KBM-7 (cell line): ENCODE measurements around the gene AUNIP.

Experiments
- DNase-seq: peaks from one replicate; pipeline ENCODE4 v3.0.0-alpha.2; 2015
- in situ Hi-C: fragments of 300-500 bp; cut with MboI; formaldehyde crosslinking; loops from 2 replicates; pipeline ENCODE4 v1.14.3; 2020; ENCODE audit warnings: low sequenced_read_pairs, low pct_unique_long_range_greater_than_20kb, mixed read lengths

The AUNIP gene

DNA sequence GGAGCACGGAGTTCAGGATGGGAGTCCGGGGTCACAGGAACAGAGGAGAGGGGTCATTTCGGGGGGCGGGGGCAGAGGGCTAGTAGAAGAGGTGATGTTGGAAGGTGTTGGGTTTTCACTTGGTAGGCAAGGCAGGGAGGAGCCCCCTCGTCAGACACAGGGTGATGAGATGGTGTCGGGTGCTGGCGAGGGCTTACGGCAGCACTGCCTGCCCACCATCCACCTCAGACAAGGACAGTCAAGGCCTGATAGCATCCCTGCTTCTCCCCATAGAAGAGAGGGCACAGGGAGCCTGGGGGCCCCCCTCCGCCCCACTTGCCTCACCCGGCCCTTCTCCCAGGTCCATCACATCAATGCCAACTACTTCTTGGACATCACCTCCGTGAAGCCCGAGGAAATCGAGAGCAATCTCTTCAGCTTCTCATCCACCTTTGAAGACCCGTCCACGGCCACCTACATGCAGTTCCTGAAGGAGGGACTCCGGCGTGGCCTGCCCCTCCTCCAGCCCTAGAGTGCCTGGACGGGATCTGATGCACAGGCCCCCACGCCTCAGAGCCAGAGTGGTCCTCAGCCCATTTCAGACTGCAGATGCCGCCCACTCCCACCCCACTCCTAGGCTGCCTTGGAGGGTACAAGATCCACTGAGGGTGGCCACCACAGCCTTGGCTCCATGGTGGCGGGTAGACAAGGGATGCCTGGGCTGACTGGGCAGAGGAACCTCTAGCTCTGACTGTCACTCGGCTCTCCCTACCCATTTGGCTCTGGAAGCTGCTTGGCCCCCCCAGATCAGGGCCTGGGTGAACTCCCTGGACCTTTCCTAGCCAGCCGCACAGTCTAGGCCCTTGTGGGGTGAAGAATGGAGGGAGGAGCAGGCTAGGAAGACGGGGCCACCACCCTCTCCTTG is 43.8 kb downstream of the AUNIP start:
- in situ Hi-C loops = no loop called here
- DNase-seq = no peak

DNA sequence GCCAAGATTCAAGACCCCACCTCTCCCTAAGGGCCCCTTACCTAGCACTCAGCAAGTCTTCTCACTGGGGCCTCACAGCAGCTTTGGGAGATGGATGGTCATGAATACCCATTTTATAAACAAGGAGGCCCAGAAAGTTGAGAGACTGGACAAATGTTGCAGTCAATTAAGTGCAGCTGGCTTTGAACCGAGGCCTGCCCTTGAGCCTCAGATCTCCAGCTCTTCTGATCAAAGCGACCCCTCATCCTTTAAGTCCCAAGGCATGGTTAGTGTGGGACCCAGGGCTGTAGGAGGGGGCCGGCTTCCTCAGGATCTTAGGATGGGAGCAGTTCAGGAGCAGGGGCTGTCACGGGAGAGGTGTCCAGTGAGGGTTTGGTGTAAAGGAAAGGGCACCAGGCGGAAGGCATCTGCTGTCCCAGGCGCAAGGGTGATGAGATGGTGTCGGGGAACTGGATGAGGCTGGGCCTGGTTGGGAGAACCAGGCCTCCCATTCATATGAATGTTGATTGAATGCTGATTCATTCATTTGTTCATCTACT is 44.6 kb downstream of the AUNIP start:
- in situ Hi-C loops = no loop called here
- DNase-seq = no peak

GRCh38 chr1:25813734-25814471 is 45.4 kb downstream of the AUNIP start:
- DNase-seq = no peak
- in situ Hi-C loops = no loop called here

DNA sequence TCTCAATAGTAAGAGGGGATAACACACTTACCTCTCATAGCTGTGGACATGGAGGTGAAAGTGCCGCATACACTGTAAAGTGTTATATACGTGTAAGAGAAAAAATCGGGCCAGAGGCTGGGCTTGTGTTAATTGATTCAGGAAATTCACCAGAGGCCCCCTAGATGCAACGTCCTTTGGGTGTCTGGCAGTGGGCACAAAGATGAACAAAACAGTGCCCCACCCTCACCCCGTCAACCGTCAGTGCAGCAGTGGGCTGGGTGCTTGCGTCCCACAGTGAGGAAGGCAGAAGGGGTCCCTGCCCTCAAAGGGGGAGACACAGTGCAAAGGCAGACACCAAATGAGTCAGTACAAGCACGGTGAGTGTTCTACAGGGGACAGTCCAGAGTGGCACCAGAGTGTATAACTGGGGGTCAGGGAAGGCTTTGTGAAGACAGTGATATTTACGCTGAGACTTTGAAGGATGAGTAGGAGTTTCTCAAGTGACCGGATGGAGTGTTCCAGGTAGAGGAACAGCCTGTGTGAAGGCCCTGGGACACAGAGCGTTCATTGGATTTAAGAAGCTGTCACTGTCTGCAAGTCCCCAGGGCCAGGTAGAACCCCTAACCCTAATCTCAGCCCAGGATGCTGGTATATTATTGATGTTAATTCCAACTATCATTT is 46.1 kb downstream of the AUNIP start:
- DNase-seq = no peak
- in situ Hi-C loops = no loop called here

DNA sequence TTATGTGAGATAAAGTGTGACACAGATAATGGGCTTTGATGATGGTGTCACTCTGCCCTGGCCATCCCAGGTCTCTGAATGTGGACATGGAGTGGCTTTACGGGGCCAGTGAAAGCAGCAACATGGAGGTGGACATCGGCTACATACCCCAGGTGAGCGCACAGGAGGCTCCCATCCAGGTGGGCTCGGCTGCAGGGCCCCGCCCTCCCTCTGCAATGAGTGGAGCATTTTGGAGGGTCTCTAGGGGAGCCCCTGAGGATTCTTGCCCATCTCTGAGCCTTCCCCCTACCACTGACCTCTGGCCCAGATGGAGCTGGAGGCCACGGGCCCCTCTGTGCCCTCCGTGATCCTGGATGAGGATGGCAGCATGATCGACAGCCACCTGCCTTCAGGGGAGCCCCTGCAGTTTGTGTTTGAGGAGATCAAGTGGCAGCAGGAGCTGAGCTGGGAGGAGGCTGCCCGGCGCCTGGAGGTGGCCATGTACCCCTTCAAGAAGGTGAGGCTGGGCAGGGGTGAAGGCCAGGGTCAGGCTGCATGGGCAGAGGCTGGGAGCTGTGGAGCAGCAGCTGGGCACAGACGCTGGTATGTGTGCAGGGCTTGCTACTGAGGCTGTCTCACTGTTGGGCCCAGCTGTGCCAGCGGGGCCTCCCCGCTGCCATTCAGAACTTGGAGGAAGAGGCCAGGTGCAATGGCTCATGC is 47.7 kb downstream of the AUNIP start:
- in situ Hi-C loops = no loop called here
- DNase-seq = no peak

GRCh38 chr1:25810341-25811299 is 48.6 kb downstream of the AUNIP start:
- in situ Hi-C loops = no loop called here

GRCh38 chr1:25809929-25810328 is 49.3 kb downstream of the AUNIP start:
- in situ Hi-C loops = no loop called here
- DNase-seq = no peak

More at GRCh38 chr1:25810341-25811299, 48.6 kb downstream of the AUNIP start:
- peak; percentile 80 for DNase-seq

- DNase-seq = peak; percentile 89
- in situ Hi-C loops = no loop called here
These were observed 49.9 kb downstream of the AUNIP start for GRCh38 chr1:25809283-25809926.

GRCh38 chr1:25808481-25809244 is 50.6 kb downstream of the AUNIP start:
- in situ Hi-C loops = no loop called here
- DNase-seq = no peak

DNA sequence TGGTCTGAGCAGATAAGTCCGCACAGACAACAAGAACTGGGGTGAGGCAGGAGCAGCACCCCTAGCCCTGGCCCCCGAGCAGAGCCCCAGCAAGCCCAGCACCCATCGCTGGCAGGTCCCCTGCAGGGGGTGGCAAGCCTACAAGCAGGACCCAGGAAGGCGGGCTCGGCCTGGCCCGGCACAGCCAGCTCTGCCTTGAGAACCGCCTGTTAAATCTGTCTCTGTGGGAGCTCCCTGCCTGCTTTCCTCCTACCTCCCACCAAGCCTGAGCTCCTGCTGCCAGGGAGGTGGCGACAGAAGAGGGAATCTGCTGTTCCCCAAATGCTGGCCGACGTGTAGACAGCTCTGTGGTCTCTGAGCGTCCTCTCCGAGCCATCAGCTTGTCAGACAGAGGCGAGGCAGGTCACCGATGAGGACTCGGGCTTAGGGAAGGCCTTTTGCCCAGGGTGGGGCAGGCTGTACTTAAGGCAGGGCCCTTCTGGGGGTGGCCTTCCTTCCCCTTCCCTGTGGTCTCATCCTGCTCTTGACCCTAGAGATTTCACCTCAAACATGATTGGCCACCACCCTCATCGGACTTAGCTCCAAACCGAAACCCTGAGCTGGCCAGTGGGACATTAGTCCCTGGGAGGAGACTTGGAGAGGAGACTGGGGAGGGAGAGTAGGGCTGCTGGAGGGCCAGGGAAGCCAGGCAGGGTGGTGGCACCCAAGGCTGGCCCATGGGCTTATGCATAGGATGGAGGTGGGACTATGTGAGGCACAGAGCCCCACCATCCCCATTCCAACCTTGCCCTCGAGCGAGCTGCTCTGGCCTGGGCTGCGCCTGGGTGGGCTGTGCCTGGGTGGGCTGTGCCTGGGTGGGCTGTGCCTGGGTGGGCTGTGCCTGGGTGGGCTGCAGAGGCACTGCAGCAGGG is 51.5 kb downstream of the AUNIP start:
- in situ Hi-C loops = no loop called here
- DNase-seq = no peak

DNA sequence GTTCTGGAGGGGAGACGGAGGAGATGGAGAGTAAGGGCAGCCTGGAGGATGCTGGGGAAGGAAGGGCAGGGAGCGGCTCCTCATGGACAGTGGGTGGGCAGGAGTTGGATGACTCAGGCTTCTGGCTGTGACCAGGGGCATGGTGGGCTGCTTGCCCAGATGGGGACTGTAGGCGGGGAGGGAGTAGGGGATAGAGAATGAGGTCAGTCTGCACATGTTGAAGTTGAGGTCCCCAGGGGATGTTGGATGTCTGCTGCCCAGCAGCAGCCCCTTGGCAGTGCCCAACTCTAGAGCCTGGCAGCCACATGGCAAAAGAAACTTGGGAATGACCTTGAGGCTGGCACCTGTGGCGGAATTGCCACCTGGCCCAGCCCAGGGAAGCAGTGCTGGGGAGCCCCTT is 52.8 kb downstream of the AUNIP start:
- in situ Hi-C loops = no loop called here
- no peak for DNase-seq

DNA sequence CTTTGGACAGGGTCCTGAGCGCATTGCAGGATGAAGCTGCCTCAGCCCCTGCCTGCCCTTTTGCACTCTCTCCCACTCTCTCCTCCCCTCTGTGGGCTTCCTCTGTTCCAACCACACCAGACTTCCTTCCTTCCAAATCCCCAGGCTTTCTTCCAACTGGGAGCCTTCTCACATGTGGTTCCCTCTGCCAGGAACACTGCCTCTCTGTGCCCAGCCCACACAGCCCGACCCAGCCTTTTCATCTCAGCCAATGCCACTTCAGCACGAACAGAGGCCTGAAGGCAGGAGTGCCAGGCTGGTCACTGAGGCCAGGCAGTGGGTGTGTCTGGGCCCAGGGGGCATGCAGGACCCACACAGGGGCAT is 53.4 kb downstream of the AUNIP start:
- in situ Hi-C loops = no loop called here
- DNase-seq = no peak

- in situ Hi-C loops = no loop called here
- no peak for DNase-seq
These were observed 54.0 kb downstream of the AUNIP start for GRCh38 chr1:25804964-25805862.

DNA sequence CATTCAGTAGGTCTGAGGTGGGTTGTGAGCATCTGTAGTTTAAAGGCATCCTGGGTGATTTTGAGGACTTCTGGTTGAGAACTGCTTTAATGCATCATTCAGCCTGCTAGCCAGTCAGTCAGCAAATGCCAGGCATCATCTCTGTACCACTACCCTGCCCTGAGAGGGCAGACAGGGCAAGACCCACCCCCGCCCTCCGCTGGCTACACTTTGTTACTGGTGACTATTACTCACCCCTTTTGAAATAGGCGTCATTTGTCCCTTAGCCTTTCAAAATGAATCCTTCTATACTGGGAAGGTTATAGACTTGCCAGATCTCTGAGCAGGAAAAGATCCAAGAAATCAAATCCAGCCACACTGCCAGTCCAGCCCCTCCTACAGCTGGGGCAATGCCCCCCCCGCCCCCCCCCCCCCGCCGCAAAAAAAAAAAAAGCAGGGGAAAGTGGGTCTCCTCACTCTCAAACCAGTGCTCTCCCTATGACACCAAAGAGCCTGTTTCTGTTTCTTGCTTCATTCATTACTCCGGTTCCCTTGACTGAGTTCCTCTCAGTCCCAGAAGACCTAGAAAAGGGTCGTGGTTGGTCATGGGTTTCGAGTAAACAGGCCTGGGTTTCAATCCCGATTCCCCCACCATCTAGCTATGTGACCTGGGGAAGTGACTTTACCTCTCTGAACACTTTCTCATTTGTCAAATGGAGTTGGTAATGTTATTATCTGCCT is 54.9 kb downstream of the AUNIP start:
- in situ Hi-C loops = no loop called here
- no peak for DNase-seq
